Subcutaneous abdominal adipose tissue (tissue), 5 donors: ENCODE data around the gene BLOC1S5.

Source experiments
- H3K27ac ChIP-seq: one replicate; pipeline ENCODE4 v1.7.0; 2013; ENCODE audit warnings: low read depth, mild to moderate bottlenecking, inconsistent platforms, low read length, moderate library complexity
- H3K27me3 ChIP-seq, 5 donors: one replicate each; pipeline ENCODE4 v1.7.0; 2013; ENCODE audit warnings: low read length in 5 of 5, inconsistent platforms in 1 of 5; ENCODE audit not compliant: control insufficient read depth in 5 of 5, insufficient read depth in 4 of 5
- H3K36me3 ChIP-seq, 5 donors: one replicate each; pipeline ENCODE4 v1.7.0; 2013; ENCODE audit warnings: low read length in 5 of 5; ENCODE audit not compliant: control insufficient read depth in 5 of 5, insufficient read depth in 5 of 5
- H3K4me1 ChIP-seq, 5 donors: one replicate each; pipeline ENCODE4 v1.7.0; 2013; ENCODE audit warnings: low read length in 5 of 5, mild to moderate bottlenecking in 3 of 5, moderate library complexity in 1 of 5; ENCODE audit not compliant: control insufficient read depth in 5 of 5, insufficient read depth in 5 of 5
- H3K4me3 ChIP-seq, 5 donors: one replicate each; pipeline ENCODE4 v1.7.0; 2013; ENCODE audit warnings: low read length in 5 of 5, low read depth in 1 of 5
- H3K9ac ChIP-seq, 5 donors: one replicate each; pipeline ENCODE4 v1.7.0; 2013; ENCODE audit warnings: low read length in 5 of 5, mild to moderate bottlenecking in 4 of 5, moderate library complexity in 3 of 5
- H3K9me3 ChIP-seq, 5 donors: one replicate each; pipeline ENCODE4 v1.7.0; 2013; ENCODE audit warnings: low read length in 5 of 5; ENCODE audit not compliant: control insufficient read depth in 5 of 5
- donor health status: healthy.
- donor health status: healthy.
- donor health status: healthy.
- donor health status: healthy.
- donor health status: healthy.

The BLOC1S5 gene

GRCh38 chr6:7970616-7971015 is 93.6 kb downstream of the BLOC1S5 start:
- Histone ChIP-seq H3K4me3 (no peak overlapping the region), H3K27ac (no peak overlapping the region), H3K4me1 (peaks cover 2 to 17% (median 11%) of the 10 kb centered on the region in 5 donors)

More at GRCh38 chr6:7970616-7971015, 93.6 kb downstream of the BLOC1S5 start:
- peaks cover 0 to 7% (median 0%) of the 10 kb centered on the region in 5 donors for H3K9me3 ChIP-seq
- H3K27me3 ChIP-seq: no peaks in the 10 kb centered on the region
- H3K36me3 ChIP-seq: no peaks in the 10 kb centered on the region
- no peak overlapping the region for H3K9ac ChIP-seq
